ENCODE results near the gene SNCG.

DNA sequence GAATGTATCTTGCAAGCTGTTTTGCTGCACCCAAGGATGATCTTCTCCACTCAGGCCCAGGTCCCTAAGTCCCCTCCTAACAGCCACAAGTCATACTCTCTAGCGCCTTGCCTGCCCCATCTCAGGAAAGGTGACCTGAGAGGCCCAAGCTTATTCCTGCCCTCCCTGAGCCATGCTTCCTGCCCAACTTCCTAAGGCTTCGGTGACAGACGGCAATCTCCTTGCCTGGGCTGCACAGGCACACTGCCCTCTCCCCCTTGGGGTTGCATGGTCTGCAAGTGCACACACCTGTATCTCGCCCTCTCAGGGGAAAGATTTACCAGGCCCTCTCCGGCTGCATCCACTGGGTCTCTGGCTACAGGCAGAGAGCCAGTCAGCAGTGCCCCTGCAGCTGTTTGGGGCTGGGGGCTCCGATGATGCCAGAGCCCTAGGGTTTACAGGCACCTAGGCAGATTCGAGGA lies 9.1 kb downstream of the SNCG start:
- TF ChIP-seq CTCF (IDR thresholded peaks at IDR 0.05) (no peak), POLR2A (IDR thresholded peaks at IDR 0.05) (no peak)
